ENCODE results near the gene INPP5A.

DNA sequence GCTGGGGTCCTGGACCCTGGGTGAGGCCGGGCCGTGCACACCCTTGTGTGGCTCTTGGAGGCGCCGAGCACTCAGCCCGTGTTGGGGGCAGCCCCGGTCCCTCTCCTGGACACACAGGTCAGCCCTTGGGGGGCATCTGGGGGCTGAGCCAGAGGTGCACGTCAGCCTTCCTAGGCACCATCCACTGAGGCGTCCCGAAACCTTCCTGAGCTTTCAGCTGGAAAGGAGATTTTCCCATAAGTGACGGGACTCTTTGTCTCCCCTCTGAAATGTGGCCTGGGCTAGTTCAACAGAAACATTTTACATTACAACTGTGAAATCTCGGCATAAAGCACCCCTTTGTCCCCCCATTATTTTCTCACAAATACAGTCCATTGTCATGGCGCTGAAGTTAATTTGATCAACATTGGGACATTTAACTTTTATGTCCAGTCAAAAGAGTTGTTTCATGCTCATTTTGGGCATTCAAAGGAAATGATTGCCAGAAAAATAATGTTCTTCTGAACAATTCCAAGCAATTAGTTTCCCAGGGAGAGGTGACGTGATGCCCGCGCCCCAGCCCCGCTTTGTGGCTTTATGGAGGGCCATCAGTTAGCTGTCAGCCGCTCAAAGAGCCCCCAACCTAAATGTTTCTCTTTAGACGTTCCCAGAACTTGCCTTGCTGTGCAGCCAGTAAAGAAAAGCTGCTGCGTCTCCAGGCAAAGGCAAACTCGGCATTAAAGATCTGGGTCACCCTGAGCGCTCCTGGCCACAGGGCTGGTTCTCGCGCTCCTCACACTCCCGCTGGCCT, 177.6 kb downstream of the INPP5A start:
- no peak for TF ChIP-seq POLR2A (IDR thresholded peaks at IDR 0.05)
- TF ChIP-seq, protein P1, sequence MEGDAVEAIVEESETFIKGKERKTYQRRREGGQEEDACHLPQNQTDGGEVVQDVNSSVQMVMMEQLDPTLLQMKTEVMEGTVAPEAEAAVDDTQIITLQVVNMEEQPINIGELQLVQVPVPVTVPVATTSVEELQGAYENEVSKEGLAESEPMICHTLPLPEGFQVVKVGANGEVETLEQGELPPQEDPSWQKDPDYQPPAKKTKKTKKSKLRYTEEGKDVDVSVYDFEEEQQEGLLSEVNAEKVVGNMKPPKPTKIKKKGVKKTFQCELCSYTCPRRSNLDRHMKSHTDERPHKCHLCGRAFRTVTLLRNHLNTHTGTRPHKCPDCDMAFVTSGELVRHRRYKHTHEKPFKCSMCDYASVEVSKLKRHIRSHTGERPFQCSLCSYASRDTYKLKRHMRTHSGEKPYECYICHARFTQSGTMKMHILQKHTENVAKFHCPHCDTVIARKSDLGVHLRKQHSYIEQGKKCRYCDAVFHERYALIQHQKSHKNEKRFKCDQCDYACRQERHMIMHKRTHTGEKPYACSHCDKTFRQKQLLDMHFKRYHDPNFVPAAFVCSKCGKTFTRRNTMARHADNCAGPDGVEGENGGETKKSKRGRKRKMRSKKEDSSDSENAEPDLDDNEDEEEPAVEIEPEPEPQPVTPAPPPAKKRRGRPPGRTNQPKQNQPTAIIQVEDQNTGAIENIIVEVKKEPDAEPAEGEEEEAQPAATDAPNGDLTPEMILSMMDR (IDR thresholded peaks at IDR 0.05) = no peak

Data from transverse colon (tissue), 3 donors.